NCI-H1092 (cell line): Measurements from ENCODE around the gene CERS3.

ENCODE experiments used
- DNase-seq: peaks from one replicate; lab custom pipeline; 2025; lab: John Stamatoyannopoulos, UW

The CERS3 gene

DNA sequence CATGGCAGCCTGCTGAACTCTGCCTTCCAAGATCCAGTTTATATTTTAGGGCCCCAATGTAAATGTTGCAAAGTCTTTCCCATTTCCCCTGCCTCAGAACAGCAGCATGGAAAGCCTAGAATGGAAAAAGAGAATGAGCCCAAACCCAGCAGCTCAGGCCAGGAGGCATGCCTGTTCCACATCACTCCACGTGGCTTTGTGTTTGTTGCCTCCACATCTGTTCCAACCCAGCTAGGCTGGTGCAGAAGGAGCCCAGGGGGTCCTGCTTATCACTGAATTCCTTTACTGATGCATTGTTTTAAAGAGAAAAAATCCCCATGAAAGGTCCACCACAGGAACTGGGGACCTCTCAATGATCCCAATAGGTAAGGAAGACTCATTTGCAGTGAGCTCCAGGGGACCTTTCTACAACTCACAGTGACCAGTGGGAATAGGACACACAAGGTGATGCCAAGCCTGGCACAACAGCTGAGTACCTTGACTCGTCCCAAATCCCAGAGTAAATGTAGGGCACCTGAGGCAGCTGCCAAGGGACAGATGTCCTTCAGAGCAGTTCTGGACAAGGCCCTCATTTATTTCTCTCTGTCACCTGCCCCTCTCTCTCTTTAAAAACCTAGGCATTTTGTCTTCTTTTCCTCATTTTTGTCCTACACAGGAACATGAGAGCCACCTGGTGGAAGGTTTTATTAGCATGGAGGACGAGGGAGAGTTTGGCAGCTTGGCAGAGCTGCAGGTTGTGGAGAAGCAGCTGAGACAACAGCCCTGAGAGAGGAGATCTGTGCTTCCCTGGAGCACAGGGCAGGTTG, 145.2 kb downstream of the CERS3 start:
- no peak for DNase-seq

DNA sequence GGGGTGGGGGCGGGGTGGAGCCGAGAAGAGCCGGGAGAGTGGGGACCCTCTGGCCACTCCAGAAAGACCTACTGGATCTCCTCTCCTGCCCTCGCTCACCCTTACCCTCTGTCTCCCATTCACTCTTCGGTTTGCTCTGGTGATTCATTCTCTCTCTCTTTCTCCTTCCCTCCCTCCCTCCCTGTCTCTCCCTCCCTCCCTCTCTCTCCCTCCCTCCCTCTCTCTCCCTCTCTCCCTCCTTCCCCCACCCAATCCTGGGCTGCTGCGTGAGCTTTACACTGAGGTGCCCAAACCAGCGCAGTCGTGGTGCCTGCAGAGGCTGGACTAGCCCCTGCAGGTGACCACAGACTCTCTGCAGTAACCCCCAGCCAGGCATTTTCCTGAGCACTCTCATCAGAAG, 154.8 kb downstream of the CERS3 start:
- DNase-seq = no peak

DNA sequence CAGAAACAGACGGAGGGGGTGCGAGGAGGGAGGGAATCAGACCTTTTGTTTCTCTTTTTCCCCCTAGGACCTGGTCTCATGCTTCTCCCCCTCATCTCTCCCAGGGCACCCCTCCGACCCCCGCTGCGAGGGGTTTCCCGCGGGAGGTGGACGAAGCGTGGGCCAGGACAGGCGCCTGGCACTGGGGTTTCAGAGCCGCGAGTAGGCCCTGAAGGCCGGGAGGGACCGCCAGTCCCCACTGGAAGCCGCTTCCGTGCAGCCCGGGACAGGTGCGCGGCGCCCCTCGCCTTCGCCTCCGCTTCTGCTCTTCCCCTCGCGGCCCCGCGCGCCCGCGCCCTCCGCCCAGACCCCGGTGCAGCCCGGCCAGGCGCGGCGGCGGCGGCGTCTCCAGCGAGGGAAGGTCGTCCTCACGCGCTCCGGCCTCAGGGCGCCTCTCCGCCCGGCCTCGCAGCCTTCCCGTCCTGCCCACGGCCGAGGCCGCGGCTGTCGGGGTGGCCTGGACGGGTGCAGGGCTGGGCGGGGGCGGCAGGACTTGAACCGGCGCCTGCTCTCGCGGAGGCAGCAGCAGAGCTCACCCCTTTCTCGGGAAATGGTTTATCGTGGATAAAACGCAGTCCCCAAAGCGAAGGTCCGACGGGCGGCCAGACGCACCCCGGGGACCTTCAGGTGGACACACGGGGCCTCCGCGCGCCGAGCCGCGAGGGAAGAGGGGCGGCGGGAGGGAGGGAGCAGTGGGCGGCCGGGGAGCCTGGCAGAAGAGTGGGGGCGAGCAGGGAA, 155.4 kb downstream of the CERS3 start:
- peak; percentile 28 for DNase-seq

- no peak for DNase-seq
Measured at GRCh38 chr15:100372739-100373119, 156.0 kb downstream of the CERS3 start.

DNA sequence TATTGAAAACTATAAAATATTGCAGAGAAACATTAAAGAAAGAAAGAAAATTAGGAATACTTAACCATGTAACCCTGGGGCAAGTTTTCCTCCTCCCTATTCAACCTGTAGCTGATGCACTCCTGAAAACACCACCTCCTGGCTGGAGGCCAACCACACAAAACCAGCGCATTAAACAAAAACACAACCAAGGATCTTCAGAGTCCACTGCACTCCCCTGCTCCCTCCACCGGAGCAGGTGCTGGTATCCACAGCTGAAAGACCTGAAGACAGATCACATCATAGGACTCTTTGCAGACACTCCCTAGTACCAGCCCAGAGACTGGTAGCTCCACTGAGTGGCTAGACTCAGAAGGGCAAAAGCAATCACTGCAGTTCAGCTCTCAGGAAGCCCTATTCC, 173.4 kb downstream of the CERS3 start:
- no peak for DNase-seq

- DNase-seq = no peak
Measured at GRCh38 chr15:100353449-100353848, 175.3 kb downstream of the CERS3 start.

GRCh38 chr15:100350434-100351226, 178.1 kb downstream of the CERS3 start:
- DNase-seq = no peak
